Measurements from ENCODE around the gene TAL2. TPM values are rescaled to one million over a fixed set of nuclear protein-coding genes. Genes with fewer than 3 reads are reported as not detected.

The TAL2 gene
- total RNA-seq, 4 donors from 2014 or later = 1.1 TPM; not detected in 3

DNA sequence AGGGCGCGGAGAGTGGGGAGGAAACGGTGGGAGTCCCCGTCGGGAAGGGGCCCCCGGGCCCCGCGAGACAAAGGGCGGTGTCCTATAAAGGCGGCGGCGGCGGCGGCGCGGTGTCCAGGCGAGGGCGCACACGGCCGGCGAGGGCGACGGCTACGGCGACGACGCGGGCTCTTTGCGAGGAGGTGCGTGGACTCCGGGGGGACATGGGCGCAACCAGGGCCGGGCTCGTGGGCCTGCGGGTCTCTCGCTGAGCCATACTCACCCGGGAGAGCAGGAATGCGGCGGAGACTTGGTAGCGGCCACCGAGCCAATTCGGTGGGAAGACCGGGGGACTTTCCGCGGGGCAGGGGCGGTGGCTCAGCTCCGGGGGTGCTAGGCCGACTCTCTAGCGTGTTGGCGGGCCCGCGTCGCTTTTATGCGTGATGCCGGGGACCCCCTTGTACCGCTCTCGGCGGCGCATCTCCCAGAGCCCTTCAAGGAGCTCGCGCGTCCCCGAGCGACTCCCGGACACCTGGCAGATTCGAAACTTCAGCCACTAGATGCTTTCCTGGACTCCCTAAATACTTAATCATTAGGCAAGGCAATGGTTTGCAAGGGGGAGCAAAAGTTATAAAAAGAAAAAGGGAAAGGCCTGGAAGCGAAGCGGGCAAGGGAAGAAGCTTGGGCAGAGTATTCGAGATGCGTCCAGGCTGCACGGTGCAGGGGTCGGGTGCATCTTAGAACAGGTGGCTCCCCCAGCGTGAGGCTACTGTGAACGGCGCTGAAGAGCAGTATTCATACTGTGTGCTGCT is 5.9 kb upstream of the TAL2 start:
- no peak for DNase-seq (ENCODE audit: low spot score)
- ATAC-seq (ENCODE audit: low FRiP score) = peak; percentile 62
- TF ChIP-seq, protein P1, sequence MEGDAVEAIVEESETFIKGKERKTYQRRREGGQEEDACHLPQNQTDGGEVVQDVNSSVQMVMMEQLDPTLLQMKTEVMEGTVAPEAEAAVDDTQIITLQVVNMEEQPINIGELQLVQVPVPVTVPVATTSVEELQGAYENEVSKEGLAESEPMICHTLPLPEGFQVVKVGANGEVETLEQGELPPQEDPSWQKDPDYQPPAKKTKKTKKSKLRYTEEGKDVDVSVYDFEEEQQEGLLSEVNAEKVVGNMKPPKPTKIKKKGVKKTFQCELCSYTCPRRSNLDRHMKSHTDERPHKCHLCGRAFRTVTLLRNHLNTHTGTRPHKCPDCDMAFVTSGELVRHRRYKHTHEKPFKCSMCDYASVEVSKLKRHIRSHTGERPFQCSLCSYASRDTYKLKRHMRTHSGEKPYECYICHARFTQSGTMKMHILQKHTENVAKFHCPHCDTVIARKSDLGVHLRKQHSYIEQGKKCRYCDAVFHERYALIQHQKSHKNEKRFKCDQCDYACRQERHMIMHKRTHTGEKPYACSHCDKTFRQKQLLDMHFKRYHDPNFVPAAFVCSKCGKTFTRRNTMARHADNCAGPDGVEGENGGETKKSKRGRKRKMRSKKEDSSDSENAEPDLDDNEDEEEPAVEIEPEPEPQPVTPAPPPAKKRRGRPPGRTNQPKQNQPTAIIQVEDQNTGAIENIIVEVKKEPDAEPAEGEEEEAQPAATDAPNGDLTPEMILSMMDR (IDR thresholded peaks at IDR 0.05) = no peak

DNA sequence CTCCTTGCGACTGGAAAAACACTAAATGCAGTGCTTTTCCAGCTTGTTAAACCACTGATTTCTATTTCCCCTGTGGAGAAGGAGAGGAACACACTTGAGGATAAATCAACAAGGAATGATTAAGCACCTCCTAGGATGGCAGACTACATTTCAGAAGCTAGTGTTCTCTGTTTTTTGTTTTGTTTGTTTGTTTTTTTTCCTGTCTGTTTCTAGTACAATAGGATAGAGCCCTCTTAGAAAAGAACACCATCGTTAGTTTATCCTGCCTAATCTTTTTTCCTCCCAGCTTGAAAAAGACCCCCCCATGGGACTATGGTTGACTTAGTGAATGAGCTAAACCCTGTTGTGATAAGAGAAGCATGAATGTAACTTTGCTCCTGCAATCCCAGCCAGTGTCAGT is 3.9 kb upstream of the TAL2 start:
- TF ChIP-seq, protein P1 (IDR thresholded peaks at IDR 0.05) = no peak
- ATAC-seq (ENCODE audit: low FRiP score) (no peak), DNase-seq (ENCODE audit: low spot score) (no peak)

DNA sequence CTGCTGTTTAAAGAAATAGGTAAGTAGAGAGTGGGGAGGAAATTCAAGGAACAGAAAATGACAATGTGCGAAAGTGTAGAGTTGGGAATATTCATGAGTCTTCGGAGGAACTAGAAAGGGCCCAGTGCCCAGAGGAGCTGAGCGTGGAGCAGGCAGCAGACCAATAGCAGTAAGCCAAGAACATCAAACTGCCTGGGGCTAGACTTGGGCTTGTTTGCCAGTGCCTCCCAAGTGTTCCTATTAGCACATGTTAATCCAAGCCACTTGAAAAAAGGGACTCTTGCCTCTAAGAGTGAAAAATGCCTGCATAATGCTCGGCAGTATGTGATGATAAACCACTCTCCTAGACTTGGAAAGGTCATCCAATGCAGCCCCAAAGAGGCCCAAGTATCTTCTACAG is 1.2 kb upstream of the TAL2 start:
- DNase-seq (ENCODE audit: low spot score) (no peak), ATAC-seq (ENCODE audit: low FRiP score) (no peak)
- TF ChIP-seq, protein P1 (IDR thresholded peaks at IDR 0.05) = no peak

DNA sequence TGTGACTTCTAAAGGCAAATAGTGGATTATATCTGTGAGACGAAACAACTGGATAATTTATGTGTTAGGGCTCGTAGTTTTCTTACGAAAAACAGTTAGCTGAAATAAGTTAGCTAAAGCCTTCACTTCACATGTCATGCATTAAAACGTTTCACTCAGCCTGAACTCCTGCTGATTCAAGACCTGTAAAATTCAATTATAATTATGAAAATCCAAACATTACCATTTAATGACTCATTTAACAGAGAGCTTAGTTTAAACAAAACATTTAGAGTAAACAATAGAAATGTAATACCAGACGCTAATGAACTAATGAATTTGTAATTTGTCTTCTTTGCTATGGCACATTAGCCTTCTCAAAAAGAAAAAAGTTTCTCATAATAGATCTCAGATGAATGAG is 1.7 kb downstream of the TAL2 start:
- TF ChIP-seq, protein P1 (IDR thresholded peaks at IDR 0.05) = no peak
- DNase-seq (ENCODE audit: low spot score) (no peak), ATAC-seq (ENCODE audit: low FRiP score) (no peak)

DNA sequence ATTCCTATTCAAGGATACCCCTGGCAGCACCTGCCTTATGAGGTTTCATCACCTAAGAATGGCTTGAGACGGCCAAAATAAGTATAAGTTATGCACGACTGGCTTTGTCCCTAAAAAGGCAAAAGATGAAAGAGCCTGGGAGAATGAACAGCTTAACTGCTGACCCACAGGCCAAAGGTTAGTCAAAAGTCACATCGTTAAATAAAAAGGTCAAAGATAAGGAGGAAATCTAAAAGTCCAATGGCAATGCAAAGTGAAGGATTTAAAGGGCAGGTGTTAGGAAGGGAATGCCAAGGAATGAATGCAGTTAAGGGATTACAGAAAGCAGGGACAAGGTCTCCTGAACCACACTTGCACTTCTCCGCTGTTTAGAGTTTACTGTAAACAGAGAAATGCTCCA is 5.6 kb downstream of the TAL2 start:
- DNase-seq (ENCODE audit: low spot score) (no peak), ATAC-seq (ENCODE audit: low FRiP score) (no peak)
- TF ChIP-seq, protein P1 (IDR thresholded peaks at IDR 0.05) = no peak

DNA sequence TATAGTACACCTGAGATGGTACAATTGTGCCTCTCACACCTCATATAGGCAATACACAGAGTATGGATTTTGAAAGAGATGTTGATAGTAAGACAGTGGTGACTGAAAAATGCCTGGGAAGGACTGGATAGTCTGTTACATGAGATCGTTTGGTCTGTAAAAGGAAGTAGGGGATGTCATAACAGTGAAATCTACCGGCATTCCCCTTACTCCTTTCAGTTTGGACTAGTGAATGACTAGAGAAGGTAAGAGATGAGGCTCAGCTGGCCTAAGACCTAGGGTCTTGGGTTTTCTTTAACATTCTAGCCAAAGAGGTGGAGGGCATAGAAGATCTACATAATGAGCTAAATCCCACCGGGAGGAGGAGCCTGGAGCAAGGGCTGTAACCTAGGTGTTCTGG is 8.1 kb downstream of the TAL2 start:
- DNase-seq (ENCODE audit: low spot score) (no peak), ATAC-seq (ENCODE audit: low FRiP score) (no peak)
- TF ChIP-seq, protein P1 (IDR thresholded peaks at IDR 0.05) = no peak

DNA sequence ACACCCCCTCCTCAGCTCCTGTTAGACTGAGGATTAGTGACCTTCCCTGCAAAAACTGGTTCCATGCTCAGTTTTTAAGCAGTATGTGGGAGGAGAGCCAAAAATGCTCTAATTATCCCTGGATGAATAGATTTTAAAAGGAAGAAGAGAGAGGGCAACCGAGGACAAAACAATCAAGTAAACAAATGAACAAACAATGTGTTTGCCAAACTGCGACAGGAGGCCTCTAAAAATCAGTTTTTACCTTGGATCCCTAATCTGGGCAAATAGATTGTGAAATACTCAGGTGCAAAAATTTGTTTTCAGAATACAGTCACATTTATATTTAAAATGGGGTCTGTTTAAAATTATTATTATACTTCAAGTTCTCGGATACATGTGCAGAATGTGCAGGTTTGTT is 8.5 kb downstream of the TAL2 start:
- no peak for ATAC-seq (ENCODE audit: low FRiP score)
- no peak for DNase-seq (ENCODE audit: low spot score)
- TF ChIP-seq, protein P1 (IDR thresholded peaks at IDR 0.05) = no peak
